OCI-LY1 (cell line): ENCODE data around the gene DNAH8.

Source experiments
- H2AFZ ChIP-seq: fragments of 200-600 bp; sonication (generic), shearing (Covaris generic); 2 replicates; pipeline ENCODE4 v1.6.0; 2014; ENCODE audit warnings: antibody characterized with exemption, mild to moderate bottlenecking, low read length
- H3F3A ChIP-seq: fragments of 200-600 bp; sonication (generic), shearing (Covaris generic); 2 replicates; pipeline ENCODE4 v1.6.0; 2014; ENCODE audit warnings: mild to moderate bottlenecking, antibody characterized with exemption, low read length, moderate library complexity; ENCODE audit not compliant: insufficient read depth
- H3K27ac ChIP-seq: fragments of 200-600 bp; sonication (generic); 2 replicates; pipeline ENCODE4 v1.5.1; 2014; ENCODE audit warnings: low read length, mixed run types, mild to moderate bottlenecking, low read depth; ENCODE audit not compliant: poor library complexity, severe bottlenecking
- H3K27me3 ChIP-seq: fragments of 200-600 bp; sonication (generic); 2 replicates; pipeline ENCODE4 v1.6.0; 2014; ENCODE audit warnings: antibody characterized with exemption, mild to moderate bottlenecking, low read length, moderate library complexity; ENCODE audit not compliant: insufficient read depth
- H3K36me3 ChIP-seq: fragments of 200-600 bp; sonication (generic); 2 replicates; pipeline ENCODE4 v1.6.1; 2014; ENCODE audit warnings: mild to moderate bottlenecking, antibody characterized with exemption, low read length, moderate library complexity, mixed read lengths; ENCODE audit not compliant: insufficient read depth
- H3K4me1 ChIP-seq: fragments of 200-600 bp; sonication (generic); 2 replicates; pipeline ENCODE4 v1.5.1; 2014; ENCODE audit warnings: mild to moderate bottlenecking, low read length, moderate library complexity; ENCODE audit not compliant: insufficient read depth, severe bottlenecking
- H3K4me2 ChIP-seq: fragments of 200-600 bp; sonication (generic), shearing (Covaris generic); 2 replicates; pipeline ENCODE4 v1.6.1; 2014; ENCODE audit warnings: low read length
- H3K4me3 ChIP-seq: fragments of 200-600 bp; sonication (generic); 2 replicates; pipeline ENCODE4 v1.5.1; 2014; ENCODE audit warnings: low read length, low read depth, mild to moderate bottlenecking, mixed read lengths; ENCODE audit not compliant: poor library complexity, severe bottlenecking
- H3K79me2 ChIP-seq: fragments of 200-600 bp; shearing (Covaris generic); 2 replicates; pipeline ENCODE4 v1.6.1; 2016; ENCODE audit warnings: mixed run types, low read length, mixed read lengths; ENCODE audit not compliant: insufficient read depth
- H3K9ac ChIP-seq: fragments of 200-600 bp; sonication (generic), shearing (Covaris generic); 2 replicates; pipeline ENCODE4 v1.6.1; 2014; ENCODE audit warnings: mild to moderate bottlenecking, low read length, mixed read lengths
- H3K9me2 ChIP-seq: fragments of 200-600 bp; sonication (generic), shearing (Covaris generic); 2 replicates; pipeline ENCODE4 v1.6.1; 2014; ENCODE audit warnings: low read depth, mild to moderate bottlenecking, low read length, mixed read lengths
- H3K9me3 ChIP-seq: fragments of 200-600 bp; shearing (Covaris generic); 2 replicates; pipeline ENCODE4 v1.6.1; 2014; ENCODE audit warnings: low read length, mixed read lengths
- H4K20me1 ChIP-seq: fragments of 200-600 bp; sonication (generic), shearing (Covaris generic); 2 replicates; pipeline ENCODE4 v1.6.0; 2016; ENCODE audit warnings: mild to moderate bottlenecking, low read length; ENCODE audit not compliant: insufficient read depth
- EZH2 ChIP-seq: fragments of 200-600 bp; sonication (generic), shearing (Covaris generic); IDR thresholded peaks from 2 replicates; pipeline ENCODE4 v1.8.0; 2017; ENCODE audit warnings: borderline replicate concordance, mixed run types, mild to moderate bottlenecking, antibody characterized with exemption, low read length, moderate library complexity, mixed read lengths
- TF ChIP-seq, protein P1 (sequence below): fragments of 200-600 bp; sonication (generic), shearing (Covaris generic); IDR thresholded peaks from 2 replicates; pipeline ENCODE4 v1.5.1; 2017; ENCODE audit warnings: mild to moderate bottlenecking, antibody characterized with exemption, low read length, moderate library complexity, mixed read lengths

DNAH8 gene

DNA sequence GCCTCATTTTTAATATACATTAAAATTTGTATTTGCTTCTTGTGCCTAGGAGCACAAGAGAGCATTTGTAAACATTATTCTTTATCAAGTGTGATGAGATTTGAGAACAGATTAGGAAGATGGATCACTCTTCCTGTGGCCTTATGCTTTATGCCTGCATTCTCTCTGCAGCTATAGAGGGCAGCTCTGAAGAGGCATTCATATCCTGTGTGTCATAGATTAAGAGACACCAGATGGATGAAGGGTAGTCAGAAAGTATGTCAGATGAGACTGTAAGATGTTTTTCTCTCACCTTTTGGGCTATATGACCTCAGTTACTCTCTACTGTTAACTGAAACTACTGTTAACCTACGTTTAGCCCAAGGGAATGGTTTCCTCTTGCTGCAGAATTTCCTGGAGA, 61.4 kb downstream of the DNAH8 start:
- Histone ChIP-seq H3F3A (no peaks in the 10 kb centered on the region), H3K9me2 (no peaks in the 10 kb centered on the region), H3K79me2 (no peaks in the 10 kb centered on the region), H2AFZ (no peak overlapping the region), H3K4me2 (no peak overlapping the region), H3K27ac (no peak overlapping the region), H3K9ac (no peak overlapping the region), H3K4me3 (no peak overlapping the region), H3K27me3 (peaks cover 7% of the 10 kb centered on the region; the same call in 1 of the 2 replicates), H3K4me1 (no peaks in the 10 kb centered on the region), H4K20me1 (no peaks in the 10 kb centered on the region), H3K36me3 (no peaks in the 10 kb centered on the region), H3K9me3 (no peaks in the 10 kb centered on the region)
- TF ChIP-seq EZH2, result no peak
- TF ChIP-seq, protein P1, sequence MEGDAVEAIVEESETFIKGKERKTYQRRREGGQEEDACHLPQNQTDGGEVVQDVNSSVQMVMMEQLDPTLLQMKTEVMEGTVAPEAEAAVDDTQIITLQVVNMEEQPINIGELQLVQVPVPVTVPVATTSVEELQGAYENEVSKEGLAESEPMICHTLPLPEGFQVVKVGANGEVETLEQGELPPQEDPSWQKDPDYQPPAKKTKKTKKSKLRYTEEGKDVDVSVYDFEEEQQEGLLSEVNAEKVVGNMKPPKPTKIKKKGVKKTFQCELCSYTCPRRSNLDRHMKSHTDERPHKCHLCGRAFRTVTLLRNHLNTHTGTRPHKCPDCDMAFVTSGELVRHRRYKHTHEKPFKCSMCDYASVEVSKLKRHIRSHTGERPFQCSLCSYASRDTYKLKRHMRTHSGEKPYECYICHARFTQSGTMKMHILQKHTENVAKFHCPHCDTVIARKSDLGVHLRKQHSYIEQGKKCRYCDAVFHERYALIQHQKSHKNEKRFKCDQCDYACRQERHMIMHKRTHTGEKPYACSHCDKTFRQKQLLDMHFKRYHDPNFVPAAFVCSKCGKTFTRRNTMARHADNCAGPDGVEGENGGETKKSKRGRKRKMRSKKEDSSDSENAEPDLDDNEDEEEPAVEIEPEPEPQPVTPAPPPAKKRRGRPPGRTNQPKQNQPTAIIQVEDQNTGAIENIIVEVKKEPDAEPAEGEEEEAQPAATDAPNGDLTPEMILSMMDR, result no peak

GRCh38 chr6:38779310-38780062, 64.4 kb downstream of the DNAH8 start:
- Histone ChIP-seq H3K4me3 (no peak overlapping the region), H3K4me1 (peaks cover 8% of the 10 kb centered on the region), H3K4me2 (no peak overlapping the region), H3K79me2 (no peaks in the 10 kb centered on the region), H4K20me1 (no peaks in the 10 kb centered on the region), H2AFZ (no peak overlapping the region), H3K36me3 (no peaks in the 10 kb centered on the region), H3F3A (no peaks in the 10 kb centered on the region), H3K27ac (no peak overlapping the region), H3K9ac (no peak overlapping the region), H3K27me3 (peaks cover 7% of the 10 kb centered on the region; the same call in 1 of the 2 replicates), H3K9me2 (no peaks in the 10 kb centered on the region), H3K9me3 (no peaks in the 10 kb centered on the region)
- TF ChIP-seq, protein P1, result no peak
- no peak for TF ChIP-seq EZH2

GRCh38 chr6:38782616-38783015, 67.5 kb downstream of the DNAH8 start:
- Histone ChIP-seq H3K27ac (no peak overlapping the region), H2AFZ (no peak overlapping the region), H3K79me2 (no peaks in the 10 kb centered on the region), H3F3A (no peaks in the 10 kb centered on the region), H3K4me3 (no peak overlapping the region), H3K36me3 (no peaks in the 10 kb centered on the region), H3K4me2 (no peak overlapping the region), H3K9me3 (no peaks in the 10 kb centered on the region), H3K9ac (no peak overlapping the region), H4K20me1 (no peaks in the 10 kb centered on the region), H3K9me2 (no peaks in the 10 kb centered on the region), H3K4me1 (peaks cover 12% of the 10 kb centered on the region), H3K27me3 (peaks cover 7% of the 10 kb centered on the region; the same call in 1 of the 2 replicates)
- TF ChIP-seq, protein P1, result no peak
